ENCODE data around the gene KIF23. TPM values are rescaled to one million over a fixed set of nuclear protein-coding genes. Genes with fewer than 3 reads are reported as not detected.

Gene KIF23
- total RNA-seq, 2 experiments from 2014 or later: 50.7 to 57.7 TPM

Other genes with a start within 250 kb of the KIF23 start
- gene PAQR5, start 115.4 kb upstream of the KIF23 start, total RNA-seq: not detected
- gene RPLP1, start 38.5 kb downstream of the KIF23 start, total RNA-seq: 1,000 to 10,000 TPM; 1,785 to 1,910 TPM